ENCODE results near the gene KIDINS220. TPM values are rescaled to one million over a fixed set of nuclear protein-coding genes. Genes with fewer than 3 reads are reported as not detected.

The KIDINS220 gene
- total RNA-seq, 1 donor from 2014 or later = 59.9 TPM

- Mint-ChIP-seq H3K27ac (ENCODE audit: unreplicated experiment) (no peak overlapping the region), H3K4me3 (ENCODE audit: unreplicated experiment) (no peak overlapping the region), H3K36me3 (ENCODE audit: low read depth, unreplicated experiment) (peaks cover 21% of the 10 kb centered on the region), H3K4me1 (ENCODE audit: unreplicated experiment) (no peaks in the 10 kb centered on the region), H3K9me3 (ENCODE audit: unreplicated experiment) (no peaks in the 10 kb centered on the region), H3K27me3 (ENCODE audit: unreplicated experiment) (no peaks in the 10 kb centered on the region)
- DNase-seq (ENCODE audit: low spot score) = no peak
- TF ChIP-seq CTCF (IDR thresholded peaks at IDR 0.05; ENCODE audit: unreplicated experiment) = no peak
These were observed 24.4 kb upstream of the KIDINS220 start for GRCh38 chr2:8861797-8862196.

- Mint-ChIP-seq H3K27me3 (ENCODE audit: unreplicated experiment) (no peaks in the 10 kb centered on the region), H3K4me3 (ENCODE audit: unreplicated experiment) (no peak overlapping the region), H3K9me3 (ENCODE audit: unreplicated experiment) (no peaks in the 10 kb centered on the region), H3K36me3 (ENCODE audit: low read depth, unreplicated experiment) (peaks cover 18% of the 10 kb centered on the region), H3K27ac (ENCODE audit: unreplicated experiment) (no peak overlapping the region), H3K4me1 (ENCODE audit: unreplicated experiment) (no peaks in the 10 kb centered on the region)
- DNase-seq (ENCODE audit: low spot score) = no peak
- no peak for TF ChIP-seq CTCF (IDR thresholded peaks at IDR 0.05; ENCODE audit: unreplicated experiment)
These were observed 22.8 kb upstream of the KIDINS220 start for GRCh38 chr2:8860239-8860638.

- no peak overlapping the region for H3K4me3 Mint-ChIP-seq (ENCODE audit: unreplicated experiment)
- DNase-seq (ENCODE audit: low spot score) = no peak
- no peak for TF ChIP-seq CTCF (IDR thresholded peaks at IDR 0.05; ENCODE audit: unreplicated experiment)
- H3K27ac Mint-ChIP-seq (ENCODE audit: unreplicated experiment) = no peak overlapping the region
- peaks cover 10% of the 10 kb centered on the region for H3K36me3 Mint-ChIP-seq (ENCODE audit: low read depth, unreplicated experiment)
- no peaks in the 10 kb centered on the region for H3K9me3 Mint-ChIP-seq (ENCODE audit: unreplicated experiment)
- H3K27me3 Mint-ChIP-seq (ENCODE audit: unreplicated experiment) = no peaks in the 10 kb centered on the region
- no peaks in the 10 kb centered on the region for H3K4me1 Mint-ChIP-seq (ENCODE audit: unreplicated experiment)
These were observed 21.5 kb upstream of the KIDINS220 start for GRCh38 chr2:8858910-8859309.

- no peaks in the 10 kb centered on the region for H3K9me3 Mint-ChIP-seq (ENCODE audit: unreplicated experiment)
- DNase-seq (ENCODE audit: low spot score) = no peak
- peaks cover 7% of the 10 kb centered on the region for H3K36me3 Mint-ChIP-seq (ENCODE audit: low read depth, unreplicated experiment)
- H3K27me3 Mint-ChIP-seq (ENCODE audit: unreplicated experiment) = no peaks in the 10 kb centered on the region
- H3K4me1 Mint-ChIP-seq (ENCODE audit: unreplicated experiment) = no peaks in the 10 kb centered on the region
- no peak overlapping the region for H3K4me3 Mint-ChIP-seq (ENCODE audit: unreplicated experiment)
- no peak for TF ChIP-seq CTCF (IDR thresholded peaks at IDR 0.05; ENCODE audit: unreplicated experiment)
- H3K27ac Mint-ChIP-seq (ENCODE audit: unreplicated experiment) = no peak overlapping the region
These were observed 20.9 kb upstream of the KIDINS220 start for GRCh38 chr2:8858264-8858663.

GRCh38 chr2:8857709-8858108, 20.3 kb upstream of the KIDINS220 start:
- Mint-ChIP-seq H3K9me3 (ENCODE audit: unreplicated experiment) (no peaks in the 10 kb centered on the region), H3K4me1 (ENCODE audit: unreplicated experiment) (no peaks in the 10 kb centered on the region), H3K27ac (ENCODE audit: unreplicated experiment) (no peak overlapping the region), H3K36me3 (ENCODE audit: low read depth, unreplicated experiment) (peaks cover 7% of the 10 kb centered on the region), H3K4me3 (ENCODE audit: unreplicated experiment) (no peak overlapping the region), H3K27me3 (ENCODE audit: unreplicated experiment) (no peaks in the 10 kb centered on the region)
- DNase-seq (ENCODE audit: low spot score) = no peak
- no peak for TF ChIP-seq CTCF (IDR thresholded peaks at IDR 0.05; ENCODE audit: unreplicated experiment)
